Central memory CD8-positive, alpha-beta T cell (primary cell): Measurements from ENCODE around the gene EFCAB6.

Experiments
- ATAC-seq: fragments of 150-1000 bp; cut with Tn5 transposase; replicated peaks from 2 replicates; pipeline ENCODE4 v1.10.0; 2022; ENCODE audit warnings: mild to moderate bottlenecking, moderate FRiP score, moderate number of reproducible peaks; ENCODE audit not compliant: poor library complexity, severe bottlenecking; ENCODE audit errors: extremely low read depth
- DNase-seq, 2 donors: peaks; one replicate each; pipeline ENCODE4 v3.0.0; 2021; ENCODE audit warnings: low spot score in 2 of 2
- H3K27ac Mint-ChIP-seq: one replicate; pipeline ENCODE4 v1.8.0; 2022; ENCODE audit warnings: low read depth, mild to moderate bottlenecking, moderate library complexity, mixed read lengths
- H3K27me3 Mint-ChIP-seq: one replicate; pipeline ENCODE4 v1.8.0; 2022; ENCODE audit warnings: mixed read lengths
- H3K36me3 Mint-ChIP-seq: one replicate; pipeline ENCODE4 v1.8.0; 2022; ENCODE audit warnings: mild to moderate bottlenecking, moderate library complexity, mixed read lengths; ENCODE audit not compliant: insufficient read depth
- H3K4me1 Mint-ChIP-seq: one replicate; pipeline ENCODE4 v1.8.0; 2022; ENCODE audit warnings: mixed read lengths
- H3K4me3 Mint-ChIP-seq: one replicate; pipeline ENCODE4 v1.8.0; 2022; ENCODE audit warnings: mild to moderate bottlenecking, moderate library complexity, mixed read lengths
- H3K9me3 Mint-ChIP-seq: one replicate; pipeline ENCODE4 v1.8.0; 2022; ENCODE audit warnings: mixed read lengths

The EFCAB6 gene

GRCh38 chr22:43720716-43721115 lies 91.4 kb downstream of the EFCAB6 start:
- Mint-ChIP-seq H3K27me3 (peaks cover 9% of the 10 kb centered on the region), H3K36me3 (no peaks in the 10 kb centered on the region), H3K27ac (no peak overlapping the region), H3K9me3 (no peaks in the 10 kb centered on the region), H3K4me3 (no peak overlapping the region), H3K4me1 (no peaks in the 10 kb centered on the region)
- ATAC-seq (no peak), DNase-seq (no peak)

DNA sequence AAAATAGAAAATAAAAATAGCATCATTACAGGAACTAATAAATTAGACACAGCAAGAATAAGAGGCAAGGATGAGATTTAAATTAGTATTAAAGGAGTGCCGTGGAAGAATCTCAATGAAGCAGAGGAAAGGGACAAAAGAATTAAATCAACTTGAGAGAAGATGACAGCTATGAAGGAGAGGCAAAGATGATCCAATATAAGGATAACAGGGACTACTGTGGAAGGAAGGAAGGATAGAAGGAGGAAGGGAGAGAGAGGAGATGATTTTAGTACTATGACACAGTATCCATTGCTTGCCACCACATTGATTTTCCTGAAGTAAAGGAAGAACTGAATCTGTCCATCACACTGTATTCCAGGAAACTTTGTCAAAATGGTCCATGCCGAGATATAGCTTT lies 98.0 kb downstream of the EFCAB6 start:
- Mint-ChIP-seq H3K27me3 (no peaks in the 10 kb centered on the region), H3K36me3 (no peaks in the 10 kb centered on the region), H3K9me3 (no peaks in the 10 kb centered on the region), H3K4me1 (no peaks in the 10 kb centered on the region), H3K4me3 (no peak overlapping the region), H3K27ac (no peak overlapping the region)
- DNase-seq, result no peak
- ATAC-seq, result no peak

- no peaks in the 10 kb centered on the region for H3K36me3 Mint-ChIP-seq
- H3K9me3 Mint-ChIP-seq, result no peaks in the 10 kb centered on the region
- no peak overlapping the region for H3K27ac Mint-ChIP-seq
- peaks cover 24% of the 10 kb centered on the region for H3K27me3 Mint-ChIP-seq
- no peak for ATAC-seq
- H3K4me3 Mint-ChIP-seq, result no peak overlapping the region
- DNase-seq, result no peak
- no peaks in the 10 kb centered on the region for H3K4me1 Mint-ChIP-seq
Observed at GRCh38 chr22:43711681-43712080, 100.4 kb downstream of the EFCAB6 start.

DNA sequence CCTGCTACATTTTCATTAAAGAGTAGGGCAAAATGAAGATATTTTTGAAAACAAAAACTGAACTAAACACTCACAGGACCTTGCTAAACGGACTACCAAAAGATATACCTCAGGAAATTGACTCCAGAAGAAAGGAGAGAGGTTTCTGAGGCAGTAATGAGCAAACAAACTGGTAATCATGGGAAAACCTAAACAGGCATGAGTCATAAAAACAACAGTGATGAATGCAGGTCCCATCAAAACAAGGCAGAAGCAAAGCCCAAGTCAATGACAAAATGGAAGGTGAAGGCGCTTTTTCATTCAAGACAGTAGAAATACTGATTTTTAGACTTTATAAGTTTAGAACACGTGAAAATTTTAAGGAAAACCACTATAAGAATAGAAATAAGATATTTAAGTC lies 104.5 kb downstream of the EFCAB6 start:
- Mint-ChIP-seq H3K27me3 (peaks cover 58% of the 10 kb centered on the region), H3K27ac (no peak overlapping the region), H3K36me3 (no peaks in the 10 kb centered on the region), H3K4me3 (no peak overlapping the region), H3K9me3 (peaks cover 12% of the 10 kb centered on the region), H3K4me1 (no peaks in the 10 kb centered on the region)
- ATAC-seq (no peak), DNase-seq (no peak)

GRCh38 chr22:43706571-43707328 lies 105.4 kb downstream of the EFCAB6 start:
- Mint-ChIP-seq H3K4me1 (no peaks in the 10 kb centered on the region), H3K36me3 (no peaks in the 10 kb centered on the region), H3K9me3 (peaks cover 12% of the 10 kb centered on the region), H3K27me3 (peaks cover 58% of the 10 kb centered on the region), H3K27ac (no peak overlapping the region), H3K4me3 (no peak overlapping the region)
- no peak for DNase-seq
- ATAC-seq, result no peak

DNA sequence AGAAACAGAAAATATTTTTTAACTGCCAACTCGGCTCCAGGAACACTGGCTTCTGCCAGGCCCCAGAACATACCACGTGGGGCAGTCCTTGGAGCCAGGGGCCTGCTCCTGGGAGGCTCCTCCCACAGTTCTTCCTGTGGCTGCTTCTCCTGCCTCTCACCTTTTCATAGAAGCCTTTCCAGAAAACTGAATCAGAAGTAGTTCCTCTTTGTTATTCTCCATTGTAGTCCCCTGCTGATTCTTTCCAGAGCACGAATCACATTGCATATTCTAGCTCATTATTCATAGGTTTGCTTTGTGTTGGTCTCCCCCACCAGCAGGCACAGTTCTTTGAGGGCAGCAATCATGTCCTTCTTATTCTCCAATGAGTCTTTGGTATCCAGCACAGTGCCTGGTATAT lies 106.0 kb downstream of the EFCAB6 start:
- Mint-ChIP-seq H3K27ac (no peak overlapping the region), H3K27me3 (peaks cover 60% of the 10 kb centered on the region), H3K4me1 (no peaks in the 10 kb centered on the region), H3K36me3 (no peaks in the 10 kb centered on the region), H3K4me3 (no peak overlapping the region), H3K9me3 (peaks cover 12% of the 10 kb centered on the region)
- ATAC-seq, result no peak
- DNase-seq, result no peak

GRCh38 chr22:43704051-43704450 lies 108.1 kb downstream of the EFCAB6 start:
- Mint-ChIP-seq H3K4me1 (no peaks in the 10 kb centered on the region), H3K4me3 (no peak overlapping the region), H3K9me3 (peaks cover 12% of the 10 kb centered on the region), H3K36me3 (no peaks in the 10 kb centered on the region), H3K27ac (no peak overlapping the region), H3K27me3 (peaks cover 81% of the 10 kb centered on the region)
- DNase-seq (no peak), ATAC-seq (no peak)

- Mint-ChIP-seq H3K9me3 (no peaks in the 10 kb centered on the region), H3K27me3 (peaks cover 65% of the 10 kb centered on the region), H3K36me3 (no peaks in the 10 kb centered on the region), H3K27ac (no peak overlapping the region), H3K4me1 (no peaks in the 10 kb centered on the region), H3K4me3 (no peak overlapping the region)
- DNase-seq (no peak), ATAC-seq (no peak)
Observed at GRCh38 chr22:43698403-43698802, 113.7 kb downstream of the EFCAB6 start.

GRCh38 chr22:43697894-43698293 lies 114.2 kb downstream of the EFCAB6 start:
- H3K4me1 Mint-ChIP-seq, result no peaks in the 10 kb centered on the region
- H3K9me3 Mint-ChIP-seq, result peaks cover 2% of the 10 kb centered on the region
- H3K36me3 Mint-ChIP-seq, result no peaks in the 10 kb centered on the region
- peaks cover 69% of the 10 kb centered on the region for H3K27me3 Mint-ChIP-seq
- no peak overlapping the region for H3K27ac Mint-ChIP-seq
- DNase-seq, result no peak
- H3K4me3 Mint-ChIP-seq, result no peak overlapping the region
- ATAC-seq, result no peak

- Mint-ChIP-seq H3K27me3 (peaks cover 80% of the 10 kb centered on the region), H3K4me1 (no peaks in the 10 kb centered on the region), H3K9me3 (peaks cover 12% of the 10 kb centered on the region), H3K4me3 (no peak overlapping the region), H3K36me3 (no peaks in the 10 kb centered on the region), H3K27ac (no peak overlapping the region)
- DNase-seq (no peak), ATAC-seq (no peak)
Observed at GRCh38 chr22:43693249-43693648, 118.9 kb downstream of the EFCAB6 start.

DNA sequence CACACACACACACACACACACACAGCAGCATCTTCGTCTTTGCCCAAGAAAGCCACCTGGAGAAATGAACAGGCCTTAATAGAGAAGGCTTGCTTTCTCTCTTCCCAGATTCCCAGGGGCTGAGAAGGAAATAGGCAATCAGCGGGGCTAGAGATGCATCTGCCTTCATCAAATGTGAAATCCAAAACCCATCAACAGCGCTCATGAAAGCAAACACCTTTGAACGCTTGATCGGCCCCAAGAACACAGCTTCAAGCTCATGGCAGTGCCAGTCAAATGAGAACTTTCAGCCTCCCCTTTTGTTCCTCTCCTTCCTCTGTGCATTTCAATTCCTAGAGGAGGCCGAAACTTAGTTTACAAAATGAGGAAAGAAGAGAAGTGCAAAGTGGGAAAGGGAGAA lies 122.7 kb downstream of the EFCAB6 start:
- no peaks in the 10 kb centered on the region for H3K36me3 Mint-ChIP-seq
- H3K4me1 Mint-ChIP-seq, result no peaks in the 10 kb centered on the region
- ATAC-seq (no peak), DNase-seq (no peak)
- peaks cover 74% of the 10 kb centered on the region for H3K27me3 Mint-ChIP-seq
- peaks cover 12% of the 10 kb centered on the region for H3K9me3 Mint-ChIP-seq
- H3K27ac Mint-ChIP-seq, result no peak overlapping the region
- H3K4me3 Mint-ChIP-seq, result no peak overlapping the region

- no peaks in the 10 kb centered on the region for H3K9me3 Mint-ChIP-seq
- no peaks in the 10 kb centered on the region for H3K36me3 Mint-ChIP-seq
- DNase-seq, result no peak
- no peak overlapping the region for H3K4me3 Mint-ChIP-seq
- ATAC-seq, result no peak
- peaks cover 25% of the 10 kb centered on the region for H3K27me3 Mint-ChIP-seq
- H3K4me1 Mint-ChIP-seq, result no peaks in the 10 kb centered on the region
- H3K27ac Mint-ChIP-seq, result no peak overlapping the region
Observed at GRCh38 chr22:43682851-43683250, 129.3 kb downstream of the EFCAB6 start.

GRCh38 chr22:43681731-43682360 lies 130.3 kb downstream of the EFCAB6 start:
- Mint-ChIP-seq H3K27ac (no peak overlapping the region), H3K4me3 (no peak overlapping the region), H3K36me3 (no peaks in the 10 kb centered on the region), H3K9me3 (no peaks in the 10 kb centered on the region), H3K27me3 (peaks cover 23% of the 10 kb centered on the region), H3K4me1 (no peaks in the 10 kb centered on the region)
- no peak for ATAC-seq
- DNase-seq, result no peak
